Endothelial cell of umbilical vein (primary cell): ENCODE results near the gene PRDM2. TPM values are rescaled to one million over a fixed set of nuclear protein-coding genes. Genes with fewer than 3 reads are reported as not detected.

Experiments used
- BruUV-seq: library from RNA; stranded (reverse); fragments of 400-500 nt; replicated peaks from 2 replicates; lab custom pipeline; 2021; lab: Mats Ljungman, UMichigan
- CTCF ChIA-PET: fragments of 300-600, 350-600 bp; sonication (Branson Sonifier 250); formaldehyde crosslinking; loops from one replicate; lab custom pipeline; 2021; ENCODE audit warnings: antibody characterized with exemption, inconsistent platforms; lab: Charles Lee
- POLR2A ChIA-PET: fragments of 300-600, 350-600 bp; sonication (Branson Sonifier 250); formaldehyde crosslinking; loops from one replicate; lab custom pipeline; 2021; ENCODE audit warnings: antibody characterized with exemption, inconsistent platforms; lab: Charles Lee
- DNase-seq: peaks from one replicate; pipeline ENCODE4 v3.0.0-alpha.2; 2011; ENCODE audit warnings: low read depth, low spot score
- FAIRE-seq: peaks from 2 replicates; lab custom pipeline; 2011; peaks lifted over from hg19 to GRCh38; lab: Jason Lieb, UNC
- H2AFZ ChIP-seq: 2 replicates; pipeline ENCODE4 v1.6.0; 2012; ENCODE audit warnings: low read depth, low read length, control low read depth, inconsistent platforms
- H3K27ac ChIP-seq: 2 replicates; pipeline ENCODE4 v1.5.1; 2011; ENCODE audit warnings: low read depth, mild to moderate bottlenecking, control low read depth, low read length, moderate library complexity; ENCODE audit not compliant: insufficient read depth
- H3K27me3 ChIP-seq, 2 experiments: 2 replicates each; pipeline versions ENCODE4 v1.6.0 to v1.6.1; 2011; ENCODE audit warnings: low read length in 2 of 2, mixed read lengths in 1 of 2; ENCODE audit not compliant: control insufficient read depth in 2 of 2, insufficient read depth in 2 of 2
- H3K36me3 ChIP-seq, 2 experiments: 2 replicates in 1 of 2; 3 replicates in 1 of 2; pipeline ENCODE4 v1.5.1; 2011; ENCODE audit warnings: low read length in 2 of 2, mild to moderate bottlenecking in 1 of 2, moderate library complexity in 1 of 2; ENCODE audit not compliant: control insufficient read depth in 2 of 2, insufficient read depth in 2 of 2; ENCODE audit errors: extremely low read depth in 1 of 2
- H3K4me1 ChIP-seq: 3 replicates; pipeline ENCODE4 v1.5.1; 2011; ENCODE audit warnings: mild to moderate bottlenecking, low read length; ENCODE audit not compliant: control insufficient read depth, insufficient read depth; ENCODE audit errors: extremely low read depth
- H3K4me2 ChIP-seq: 2 replicates; pipeline ENCODE4 v1.6.1; 2011; ENCODE audit warnings: low read length, control low read depth, mixed read lengths; ENCODE audit not compliant: insufficient read depth
- H3K4me3 ChIP-seq, 3 experiments: fragments of 200-600 bp in 1 of 3; sonication (generic), shearing (Covaris generic) in 1 of 3; replicated peaks in 1 of 3; 2 replicates each; pipeline ENCODE4 v1.5.1; 2011 to 2016; ENCODE audit warnings: control low read depth in 3 of 3, low read length in 3 of 3, mild to moderate bottlenecking in 2 of 3, inconsistent platforms in 1 of 3, low read depth in 1 of 3, moderate library complexity in 1 of 3; ENCODE audit not compliant: insufficient read depth in 1 of 3
- H3K79me2 ChIP-seq: 2 replicates; pipeline ENCODE4 v1.6.0; 2012; ENCODE audit warnings: low read length, inconsistent platforms; ENCODE audit not compliant: control insufficient read depth, insufficient read depth
- H3K9ac ChIP-seq: replicated peaks from 2 replicates; pipeline ENCODE3; 2011; ENCODE audit warnings: low read length, control low read depth; ENCODE audit not compliant: insufficient read depth; ENCODE audit errors: extremely low read depth
- H3K9me1 ChIP-seq: replicated peaks from 3 replicates; pipeline ENCODE4 v1.6.0; 2011; ENCODE audit warnings: mild to moderate bottlenecking, low read length; ENCODE audit not compliant: control insufficient read depth, insufficient read depth; ENCODE audit errors: extremely low read depth
- H3K9me3 ChIP-seq: replicated peaks from 2 replicates; pipeline ENCODE4 v1.5.1; 2012; ENCODE audit warnings: low read length, inconsistent platforms; ENCODE audit not compliant: control insufficient read depth, insufficient read depth
- H4K20me1 ChIP-seq: replicated peaks from 2 replicates; pipeline ENCODE3; 2011; ENCODE audit warnings: mild to moderate bottlenecking, low read length; ENCODE audit not compliant: control insufficient read depth, insufficient read depth; ENCODE audit errors: extremely low read depth
- CTCF ChIP-seq, 2 donors: IDR thresholded peaks; 1 replicate in 1 of 2; 2 replicates in 1 of 2; pipeline ENCODE4 v1.5.1; 2011; ENCODE audit warnings: low read length in 2 of 2, mild to moderate bottlenecking in 2 of 2, moderate library complexity in 2 of 2, control low read depth in 1 of 2, inconsistent platforms in 1 of 2, low read depth in 1 of 2; ENCODE audit not compliant: insufficient read depth in 1 of 2; ENCODE audit errors: extremely low read depth in 1 of 2
- EZH2 ChIP-seq: IDR thresholded peaks from 2 replicates; pipeline ENCODE4 v1.6.1; 2012; ENCODE audit warnings: borderline replicate concordance, low read depth, mild to moderate bottlenecking, moderate library complexity, low read length, inconsistent platforms; ENCODE audit not compliant: severe bottlenecking
- FOS ChIP-seq: IDR thresholded peaks from 2 replicates; pipeline ENCODE4 v1.6.1; 2011; ENCODE audit warnings: mild to moderate bottlenecking, low read length, moderate library complexity, borderline replicate concordance; ENCODE audit not compliant: insufficient read depth
- GATA2 ChIP-seq: IDR thresholded peaks from 2 replicates; pipeline ENCODE4 v1.7.0; 2011; ENCODE audit warnings: low read depth, mild to moderate bottlenecking, moderate library complexity, mixed read lengths, low read length; ENCODE audit not compliant: insufficient read length, insufficient read depth
- JUN ChIP-seq: IDR thresholded peaks from 2 replicates; pipeline ENCODE4 v1.6.1; 2011; ENCODE audit warnings: borderline replicate concordance, low read depth; ENCODE audit not compliant: insufficient read length, insufficient read depth
- MAX ChIP-seq: IDR thresholded peaks from 2 replicates; pipeline ENCODE4 v1.6.1; 2011; ENCODE audit not compliant: insufficient read depth, insufficient read length
- MYC ChIP-seq: IDR thresholded peaks from one replicate; pipeline ENCODE4 v1.6.1; 2011; ENCODE audit warnings: mild to moderate bottlenecking, low read depth, low read length
- POLR2A ChIP-seq: IDR thresholded peaks from 2 replicates; pipeline ENCODE4 v1.6.1; 2012; ENCODE audit warnings: low read depth, mild to moderate bottlenecking, control low read depth, low read length
- POLR2AphosphoS5 ChIP-seq: IDR thresholded peaks from 2 replicates; pipeline ENCODE4 v1.6.1; 2012; ENCODE audit warnings: low read depth, mild to moderate bottlenecking, control low read depth, low read length, moderate library complexity; ENCODE audit not compliant: insufficient read depth
- dilution Hi-C: fragments of 300-500 bp; cut with MboI; formaldehyde crosslinking; loops from one replicate; pipeline ENCODE4 v1.15.0; 2019; ENCODE audit warnings: low sequenced_read_pairs; ENCODE audit not compliant: extremely low pct_ligation_motif_present
- intact Hi-C: fragments of 100-400 bp; cut with micrococcal nuclease; formaldehyde crosslinking; loops from one replicate; pipeline ENCODE4 v1.10.0; 2022
- polyA plus RNA-seq, 4 experiments: library from polyadenylated mRNA; depleted of rRNA in 3 of 4; stranded (reverse) in 3 of 4; unstranded in 1 of 4; fragments of >200 nt; gene quantifications; 2 replicates each; pipeline versions ENCODE4 v1.2.1 to v1.2.3, GENCODE V29; 2011 to 2012; ENCODE audit warnings: missing spikeins in 1 of 4
- total RNA-seq: library from RNA; stranded (reverse); gene quantifications from 2 replicates; pipeline ENCODE4 v1.2.3, GENCODE V29; 2021

PRDM2 gene
- total and polyA plus RNA-seq, 2 donors (not counting 3 experiments of a cell fraction or from before 2014, with no cell fraction given) = 11.3 to 35.7 TPM

- no peak overlapping the region for H3K9ac ChIP-seq
- no peak overlapping the region for H3K27ac ChIP-seq
- no TSS peak for BruUV-seq
- ChIA-PET POLR2A (no interaction called here), CTCF (interaction anchor here (1.0 to 1.9 kb wide), 3 partner anchors 10 to 46 kb away, joined by 3 to 6 read pairs (median 3); no protein-coding TSS in a partner anchor)
- intact Hi-C loops (no loop called here), dilution Hi-C loops (no loop called here)
- no peak overlapping the region for H3K4me3 ChIP-seq
- no peaks in the 10 kb centered on the region for H3K9me3 ChIP-seq
- no peak overlapping the region for H3K4me2 ChIP-seq
- no peak for TF ChIP-seq POLR2AphosphoS5
- no peak for TF ChIP-seq POLR2A
- TF ChIP-seq JUN = no peak
- no peak for TF ChIP-seq CTCF (IDR thresholded peaks at IDR 0.05; ENCODE audit: extremely low read depth in 1 of 2, insufficient read depth in 1 of 2, low read depth in 1 of 2, low read length in 2 of 2)
- no peak for TF ChIP-seq FOS
- no peak for TF ChIP-seq GATA2
- TF ChIP-seq EZH2 = no peak
- no peak for TF ChIP-seq MYC
- no peak for TF ChIP-seq MAX
- no peak for DNase-seq
- H3K9me1 ChIP-seq = no peaks in the 10 kb centered on the region
- no peaks in the 10 kb centered on the region for H3K27me3 ChIP-seq
- no peaks in the 10 kb centered on the region for H3K4me1 ChIP-seq
- H4K20me1 ChIP-seq = no peaks in the 10 kb centered on the region
- peaks cover 2% of the 10 kb centered on the region for H3K79me2 ChIP-seq
- no peak for FAIRE-seq
- no peak overlapping the region for H2AFZ ChIP-seq
- H3K36me3 ChIP-seq = no peaks in the 10 kb centered on the region
These were observed 3.1 kb downstream of the PRDM2 start for GRCh38 chr1:13703128-13703513.
